IMR-90 (cell line): ENCODE data around the gene LPIN1.

ENCODE experiments used
- BHLHE40 ChIP-seq: fragments of 150-350 bp; IDR thresholded peaks from 2 replicates; pipeline ENCODE4 v1.6.1; 2016; ENCODE audit warnings: mild to moderate bottlenecking, low read depth, low read length
- CEBPB ChIP-seq: IDR thresholded peaks from 2 replicates; pipeline ENCODE4 v1.6.1; 2012; ENCODE audit warnings: low read depth, low read length, improper control_type of control experiment
- CHD1 ChIP-seq: IDR thresholded peaks from 2 replicates; pipeline ENCODE4 v1.6.1; 2012; ENCODE audit warnings: low read depth, low read length, improper control_type of control experiment
- MAFK ChIP-seq: IDR thresholded peaks from 2 replicates; pipeline ENCODE4 v1.6.1; 2012; ENCODE audit warnings: low read depth, low read length, improper control_type of control experiment
- MAZ ChIP-seq: IDR thresholded peaks from 2 replicates; pipeline ENCODE4 v1.6.1; 2012; ENCODE audit warnings: low read depth, mild to moderate bottlenecking, low read length, improper control_type of control experiment, moderate library complexity, borderline replicate concordance
- MXI1 ChIP-seq: IDR thresholded peaks from 2 replicates; pipeline ENCODE4 v1.6.1; 2012; ENCODE audit warnings: low read depth, mild to moderate bottlenecking, low read length, moderate library complexity, borderline replicate concordance
- POLR2A ChIP-seq: IDR thresholded peaks from 2 replicates; pipeline ENCODE4 v1.6.1; 2012; ENCODE audit warnings: mild to moderate bottlenecking, low read depth, low read length
- RCOR1 ChIP-seq: IDR thresholded peaks from 2 replicates; pipeline ENCODE4 v1.6.1; 2012; ENCODE audit warnings: mild to moderate bottlenecking, low read length, improper control_type of control experiment; ENCODE audit not compliant: insufficient replicate concordance
- RFX5 ChIP-seq: IDR thresholded peaks from 2 replicates; pipeline ENCODE4 v1.8.0; 2012; ENCODE audit warnings: low read depth, mild to moderate bottlenecking, low read length, moderate library complexity
- USF2 ChIP-seq: fragments of 150-350 bp; IDR thresholded peaks from 2 replicates; pipeline ENCODE4 v1.6.1; 2017; ENCODE audit warnings: mild to moderate bottlenecking, antibody characterized with exemption, low read length, low read depth
- TF ChIP-seq, protein P1 (sequence below): conservative IDR thresholded peaks from 2 replicates; pipeline ENCODE4 v1.5.1; 2012; ENCODE audit warnings: mild to moderate bottlenecking, low read depth, low read length, improper control_type of control experiment

DNA sequence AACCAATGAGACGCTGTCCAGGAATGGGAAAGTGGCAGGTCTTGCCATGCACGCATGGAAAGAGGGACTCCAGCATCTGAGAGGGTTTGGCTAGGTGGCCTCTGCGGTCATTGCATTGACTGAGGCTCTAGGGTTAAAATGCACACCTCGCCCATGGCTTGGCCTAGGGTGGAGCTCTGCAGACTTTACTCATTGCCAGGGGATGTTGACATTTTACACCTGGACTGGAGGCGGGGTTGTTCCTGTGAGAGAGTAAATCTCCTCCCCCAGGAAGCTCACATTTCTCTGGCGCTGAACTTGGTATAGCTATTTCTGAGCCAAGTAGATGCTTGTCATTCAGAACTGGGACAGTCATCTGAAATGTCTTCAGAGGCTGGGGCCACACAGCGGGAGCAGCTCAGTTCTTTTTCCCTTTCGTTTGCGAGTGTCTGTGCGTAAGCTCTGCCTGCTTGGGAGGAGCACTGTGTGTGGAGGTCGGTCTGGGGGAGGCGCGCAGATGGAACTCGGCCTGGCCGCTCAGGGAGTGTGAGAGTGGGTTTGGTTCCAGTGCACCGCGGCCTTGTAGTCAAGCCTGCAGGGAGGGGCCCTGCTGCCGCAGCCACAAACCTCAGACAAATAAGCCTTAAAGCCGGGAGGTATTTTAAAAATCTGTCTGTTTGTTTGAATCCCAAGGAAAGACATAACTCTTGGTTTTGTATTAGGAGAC, 76.5 kb downstream of the LPIN1 start:
- TF ChIP-seq, protein P1, sequence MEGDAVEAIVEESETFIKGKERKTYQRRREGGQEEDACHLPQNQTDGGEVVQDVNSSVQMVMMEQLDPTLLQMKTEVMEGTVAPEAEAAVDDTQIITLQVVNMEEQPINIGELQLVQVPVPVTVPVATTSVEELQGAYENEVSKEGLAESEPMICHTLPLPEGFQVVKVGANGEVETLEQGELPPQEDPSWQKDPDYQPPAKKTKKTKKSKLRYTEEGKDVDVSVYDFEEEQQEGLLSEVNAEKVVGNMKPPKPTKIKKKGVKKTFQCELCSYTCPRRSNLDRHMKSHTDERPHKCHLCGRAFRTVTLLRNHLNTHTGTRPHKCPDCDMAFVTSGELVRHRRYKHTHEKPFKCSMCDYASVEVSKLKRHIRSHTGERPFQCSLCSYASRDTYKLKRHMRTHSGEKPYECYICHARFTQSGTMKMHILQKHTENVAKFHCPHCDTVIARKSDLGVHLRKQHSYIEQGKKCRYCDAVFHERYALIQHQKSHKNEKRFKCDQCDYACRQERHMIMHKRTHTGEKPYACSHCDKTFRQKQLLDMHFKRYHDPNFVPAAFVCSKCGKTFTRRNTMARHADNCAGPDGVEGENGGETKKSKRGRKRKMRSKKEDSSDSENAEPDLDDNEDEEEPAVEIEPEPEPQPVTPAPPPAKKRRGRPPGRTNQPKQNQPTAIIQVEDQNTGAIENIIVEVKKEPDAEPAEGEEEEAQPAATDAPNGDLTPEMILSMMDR, result no peak
- TF ChIP-seq POLR2A, result no peak
- TF ChIP-seq MAFK, result no peak
- TF ChIP-seq MAZ, result no peak; the same call in 1 of the 2 replicates
- no peak for TF ChIP-seq BHLHE40
- TF ChIP-seq CHD1, result no peak
- no peak for TF ChIP-seq USF2
- no peak for TF ChIP-seq RFX5
- no peak for TF ChIP-seq RCOR1
- no peak for TF ChIP-seq MXI1
- TF ChIP-seq CEBPB, result no peak
